OCI-LY3 (cell line): ENCODE results near the gene OTUD1.

Experiments used
- H2AFZ ChIP-seq: fragments of 200-600, 300-600 bp; shearing (Covaris generic); 2 replicates; pipeline ENCODE4 v1.6.0; 2014; ENCODE audit warnings: antibody characterized with exemption, low read depth, low read length
- H3K27ac ChIP-seq: fragments of 200-600, 300-600 bp; sonication (generic); 2 replicates; pipeline ENCODE4 v1.5.1; 2014; ENCODE audit warnings: mild to moderate bottlenecking, low read length, moderate library complexity, mixed read lengths
- H3K27me3 ChIP-seq: fragments of 200-600, 300-600 bp; sonication (generic); 2 replicates; pipeline ENCODE4 v1.6.1; 2014; ENCODE audit warnings: low read depth, low read length, mixed read lengths
- H3K36me3 ChIP-seq: fragments of 200-600, 300-600 bp; sonication (generic); replicated peaks from 2 replicates; pipeline ENCODE3; 2014; ENCODE audit warnings: low read depth, low read length, mixed read lengths
- H3K4me1 ChIP-seq: fragments of 300-600, 200-600 bp; sonication (generic); 2 replicates; pipeline ENCODE4 v1.6.1; 2014; ENCODE audit warnings: low read length, mixed read lengths
- H3K4me2 ChIP-seq: fragments of 200-600, 300-600 bp; sonication (generic); 2 replicates; pipeline ENCODE4 v1.6.1; 2014; ENCODE audit warnings: low read length, mixed read lengths
- H3K4me3 ChIP-seq: fragments of 300-600, 200-600 bp; sonication (generic); 2 replicates; pipeline ENCODE4 v1.5.1; 2014; ENCODE audit warnings: antibody characterized with exemption, mild to moderate bottlenecking, low read length, moderate library complexity
- H3K79me2 ChIP-seq: fragments of 300-600, 200-600 bp; shearing (Covaris generic); 2 replicates; pipeline ENCODE4 v1.6.1; 2014; ENCODE audit warnings: mild to moderate bottlenecking, low read length, mixed read lengths
- H3K9ac ChIP-seq: fragments of 300-600, 200-600 bp; shearing (Covaris generic); 2 replicates; pipeline ENCODE4 v1.6.0; 2014; ENCODE audit warnings: mild to moderate bottlenecking, low read length, moderate library complexity
- H3K9me3 ChIP-seq: fragments of 200-600, 300-600 bp; shearing (Covaris generic); 2 replicates; pipeline ENCODE4 v1.6.1; 2014; ENCODE audit warnings: low read length, mixed read lengths; ENCODE audit not compliant: insufficient read depth
- H4K20me1 ChIP-seq: fragments of 200-600, 300-600 bp; sonication (generic); 2 replicates; pipeline ENCODE4 v1.6.1; 2016; ENCODE audit warnings: low read length, mixed read lengths; ENCODE audit not compliant: insufficient read depth
- EZH2phosphoT487 ChIP-seq: fragments of 200-600 bp; shearing (Covaris generic); IDR thresholded peaks from 2 replicates; pipeline ENCODE4 v1.6.1; 2018; ENCODE audit warnings: antibody characterized with exemption, mixed run types, low read depth
- TF ChIP-seq, protein P1 (sequence below): fragments of 200-600, 300-600 bp; sonication (generic); IDR thresholded peaks from 2 replicates; pipeline ENCODE4 v1.5.1; 2014; ENCODE audit warnings: antibody characterized with exemption, low read length, low read depth

OTUD1 gene

DNA sequence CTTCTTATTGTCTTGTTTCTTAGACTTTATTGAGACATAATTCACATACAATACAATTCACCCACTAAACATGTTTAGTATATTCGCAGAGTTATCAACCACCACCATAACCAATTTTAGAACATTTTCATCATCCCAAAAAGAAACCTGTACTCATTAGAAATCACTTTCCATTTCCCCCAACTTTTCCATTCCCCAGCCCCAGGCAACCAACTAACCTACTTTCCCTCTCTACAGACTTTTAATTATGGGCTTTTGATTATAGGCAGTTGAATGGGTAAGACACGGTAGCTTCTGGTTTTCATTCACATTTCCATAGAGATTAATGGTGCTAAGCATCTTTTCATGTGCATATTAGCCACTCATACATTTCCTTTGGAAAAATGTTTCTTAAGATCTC is 24.2 kb upstream of the OTUD1 start:
- no peak overlapping the region for H2AFZ ChIP-seq
- H3K4me3 ChIP-seq: no peak overlapping the region
- H3K4me1 ChIP-seq: peaks cover 10% of the 10 kb centered on the region
- H3K9ac ChIP-seq: no peak overlapping the region
- H4K20me1 ChIP-seq: no peaks in the 10 kb centered on the region
- H3K9me3 ChIP-seq: no peaks in the 10 kb centered on the region
- no peaks in the 10 kb centered on the region for H3K79me2 ChIP-seq
- H3K4me2 ChIP-seq: no peak overlapping the region
- TF ChIP-seq EZH2phosphoT487: no peak
- TF ChIP-seq, protein P1, sequence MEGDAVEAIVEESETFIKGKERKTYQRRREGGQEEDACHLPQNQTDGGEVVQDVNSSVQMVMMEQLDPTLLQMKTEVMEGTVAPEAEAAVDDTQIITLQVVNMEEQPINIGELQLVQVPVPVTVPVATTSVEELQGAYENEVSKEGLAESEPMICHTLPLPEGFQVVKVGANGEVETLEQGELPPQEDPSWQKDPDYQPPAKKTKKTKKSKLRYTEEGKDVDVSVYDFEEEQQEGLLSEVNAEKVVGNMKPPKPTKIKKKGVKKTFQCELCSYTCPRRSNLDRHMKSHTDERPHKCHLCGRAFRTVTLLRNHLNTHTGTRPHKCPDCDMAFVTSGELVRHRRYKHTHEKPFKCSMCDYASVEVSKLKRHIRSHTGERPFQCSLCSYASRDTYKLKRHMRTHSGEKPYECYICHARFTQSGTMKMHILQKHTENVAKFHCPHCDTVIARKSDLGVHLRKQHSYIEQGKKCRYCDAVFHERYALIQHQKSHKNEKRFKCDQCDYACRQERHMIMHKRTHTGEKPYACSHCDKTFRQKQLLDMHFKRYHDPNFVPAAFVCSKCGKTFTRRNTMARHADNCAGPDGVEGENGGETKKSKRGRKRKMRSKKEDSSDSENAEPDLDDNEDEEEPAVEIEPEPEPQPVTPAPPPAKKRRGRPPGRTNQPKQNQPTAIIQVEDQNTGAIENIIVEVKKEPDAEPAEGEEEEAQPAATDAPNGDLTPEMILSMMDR: no peak
- no peaks in the 10 kb centered on the region for H3K36me3 ChIP-seq
- H3K27me3 ChIP-seq: no peaks in the 10 kb centered on the region
- no peak overlapping the region for H3K27ac ChIP-seq

- Histone ChIP-seq H4K20me1 (no peaks in the 10 kb centered on the region), H3K79me2 (no peaks in the 10 kb centered on the region), H3K4me2 (no peak overlapping the region), H3K4me3 (no peak overlapping the region), H3K36me3 (no peaks in the 10 kb centered on the region), H3K27me3 (no peaks in the 10 kb centered on the region), H3K9ac (no peak overlapping the region), H2AFZ (no peak overlapping the region), H3K9me3 (no peaks in the 10 kb centered on the region), H3K27ac (no peak overlapping the region), H3K4me1 (peaks cover 9% of the 10 kb centered on the region)
- TF ChIP-seq, protein P1: no peak
- no peak for TF ChIP-seq EZH2phosphoT487
Observed at GRCh38 chr10:23417254-23417653, 21.6 kb upstream of the OTUD1 start.

DNA sequence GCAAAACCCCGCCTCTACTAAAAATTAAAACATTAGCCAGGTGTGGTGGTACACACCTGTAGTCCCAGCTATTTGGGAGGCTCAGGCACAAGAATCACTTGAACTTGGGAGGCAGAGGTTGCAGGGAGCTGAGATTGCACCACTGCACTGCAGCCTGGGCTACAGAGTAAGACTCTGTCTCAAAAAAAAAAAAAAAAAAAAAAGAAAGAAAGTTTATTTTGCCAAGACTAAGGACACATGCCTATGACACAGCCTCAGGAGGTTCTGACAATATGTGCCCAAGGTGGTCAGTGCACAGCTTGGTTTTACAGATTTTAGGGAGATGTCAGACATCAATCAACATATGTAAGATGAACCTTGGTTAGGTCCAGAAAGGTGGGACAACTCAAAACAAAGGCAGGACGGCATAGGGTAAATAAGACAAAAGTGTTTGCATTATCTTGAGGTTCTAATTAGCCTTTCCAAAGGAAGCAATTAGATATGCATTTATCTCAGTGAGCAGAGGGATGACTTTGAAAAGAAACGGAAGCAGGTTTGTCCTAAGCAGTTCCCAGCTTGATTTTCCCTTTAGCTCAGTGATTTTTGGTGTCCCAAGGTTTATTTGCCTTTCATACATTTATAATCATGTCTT is 20.7 kb upstream of the OTUD1 start:
- no peaks in the 10 kb centered on the region for H3K79me2 ChIP-seq
- no peaks in the 10 kb centered on the region for H3K9me3 ChIP-seq
- no peaks in the 10 kb centered on the region for H3K36me3 ChIP-seq
- TF ChIP-seq EZH2phosphoT487: no peak
- TF ChIP-seq, protein P1: no peak
- no peak overlapping the region for H3K4me3 ChIP-seq
- no peaks in the 10 kb centered on the region for H4K20me1 ChIP-seq
- H3K9ac ChIP-seq: no peak overlapping the region
- H3K27me3 ChIP-seq: no peaks in the 10 kb centered on the region
- H3K4me2 ChIP-seq: no peak overlapping the region
- no peak overlapping the region for H2AFZ ChIP-seq
- peaks cover 7% of the 10 kb centered on the region for H3K4me1 ChIP-seq
- no peak overlapping the region for H3K27ac ChIP-seq

GRCh38 chr10:23419201-23419600 is 19.7 kb upstream of the OTUD1 start:
- no peak overlapping the region for H3K4me2 ChIP-seq
- H3K9me3 ChIP-seq: no peaks in the 10 kb centered on the region
- H3K9ac ChIP-seq: no peak overlapping the region
- TF ChIP-seq, protein P1: no peak
- TF ChIP-seq EZH2phosphoT487: no peak
- no peaks in the 10 kb centered on the region for H3K27me3 ChIP-seq
- H3K27ac ChIP-seq: no peak overlapping the region
- H3K36me3 ChIP-seq: no peaks in the 10 kb centered on the region
- no peaks in the 10 kb centered on the region for H3K79me2 ChIP-seq
- H2AFZ ChIP-seq: no peak overlapping the region
- no peak overlapping the region for H3K4me3 ChIP-seq
- no peaks in the 10 kb centered on the region for H3K4me1 ChIP-seq
- no peaks in the 10 kb centered on the region for H4K20me1 ChIP-seq
